ENCODE measurements around the gene LGALS7. TPM values are rescaled to one million over a fixed set of nuclear protein-coding genes. Genes with fewer than 3 reads are reported as not detected.
A peak's percentile ranks its signal among the peaks of the same experiment; 100 is the strongest.

LGALS7 gene
- total RNA-seq, 2 experiments from 2014 or later, result not detected

- H3K36me3 ChIP-seq (ENCODE audit: insufficient read depth, low read length), result peaks cover under 1% of the 10 kb centered on the region
- ChIA-PET CTCF (no interaction called here), POLR2A (no interaction called here)
- H3K9me3 ChIP-seq (ENCODE audit: control insufficient read depth in 1 of 2, insufficient read depth in 1 of 2, low read length in 2 of 2), result no peaks in the 10 kb centered on the region
- Mint-ChIP-seq H3K27ac (no peak overlapping the region), H3K36me3 (ENCODE audit: low read depth) (no peaks in the 10 kb centered on the region), H3K9me3 (no peaks in the 10 kb centered on the region), H3K4me3 (peak overlapping the region; percentile 54), H3K4me1 (ENCODE audit: low read depth) (peaks cover 44% of the 10 kb centered on the region), H3K27me3 (peaks cover 5% of the 10 kb centered on the region)
- DNase-seq, result peak; percentile 23 to 88 (median 52)
- H3K4me3 ChIP-seq (ENCODE audit: low read length), result peak overlapping the region; percentile 41
- H3K4me1 ChIP-seq (ENCODE audit: insufficient read depth, low read length), result peaks cover 65% of the 10 kb centered on the region
- no peaks in the 10 kb centered on the region for H3K27me3 ChIP-seq (ENCODE audit: control insufficient read depth in 1 of 2, insufficient read depth in 2 of 2, low read length in 2 of 2)
- no peak for TF ChIP-seq CTCF (IDR thresholded peaks at IDR 0.05)
- no peak overlapping the region for H3K27ac ChIP-seq (ENCODE audit: low read depth in 1 of 2, low read length in 2 of 2)
- intact Hi-C loops (cut with DNase I, micrococcal nuclease), result loop anchor here in 1 of 2 experiments (10.0 kb wide), 1 partner anchor 109 kb away; the partner anchor contains the start of gene HNRNPL
- peak; percentile 57 for ATAC-seq (ENCODE audit: poor library complexity)
These were observed 37.3 kb downstream of the LGALS7 start for GRCh38 chr19:38736036-38736412.

DNA sequence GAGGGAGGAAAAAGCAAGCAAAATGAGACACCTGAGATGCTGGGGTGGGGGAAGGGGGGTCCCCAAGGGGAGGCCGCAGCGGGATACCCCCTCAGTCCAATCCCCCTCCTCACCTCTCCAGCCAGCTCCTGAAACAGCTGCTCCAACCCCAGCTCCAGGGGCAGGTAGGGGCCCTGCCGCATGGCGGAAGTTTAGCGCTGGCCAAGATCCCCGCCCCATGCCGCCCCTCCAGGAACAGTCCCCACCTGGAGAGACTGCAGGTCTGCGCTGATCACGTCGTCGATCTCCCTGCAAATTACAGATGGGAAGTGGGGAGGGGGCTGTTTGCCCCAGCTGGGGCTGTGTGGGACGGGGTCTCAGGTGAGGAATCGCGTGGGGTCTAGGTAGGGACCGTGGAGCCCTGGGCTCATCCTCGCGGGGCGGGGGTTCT is 38.0 kb downstream of the LGALS7 start:
- H3K4me1 ChIP-seq (ENCODE audit: insufficient read depth, low read length), result peaks cover 64% of the 10 kb centered on the region
- Mint-ChIP-seq H3K9me3 (no peaks in the 10 kb centered on the region), H3K27me3 (peaks cover 5% of the 10 kb centered on the region), H3K4me1 (ENCODE audit: low read depth) (peaks cover 44% of the 10 kb centered on the region), H3K27ac (peak overlapping the region; percentile 83), H3K36me3 (ENCODE audit: low read depth) (no peaks in the 10 kb centered on the region), H3K4me3 (peak overlapping the region; percentile 83)
- peaks cover 3% of the 10 kb centered on the region for H3K36me3 ChIP-seq (ENCODE audit: insufficient read depth, low read length)
- no peaks in the 10 kb centered on the region for H3K27me3 ChIP-seq (ENCODE audit: control insufficient read depth in 1 of 2, insufficient read depth in 2 of 2, low read length in 2 of 2)
- CTCF ChIA-PET, result interaction anchor here (0.7 to 2.5 kb wide), 4 partner anchors 49 to 195 kb away, joined by 3 to 16 read pairs (median 4); partner anchors contain the start of genes MRPS12 and SARS2
- H3K9me3 ChIP-seq (ENCODE audit: control insufficient read depth in 1 of 2, insufficient read depth in 1 of 2, low read length in 2 of 2), result no peaks in the 10 kb centered on the region
- ATAC-seq (ENCODE audit: poor library complexity) (peak; percentile 25), DNase-seq (peak in 7 of 14 experiments; percentile 31 to 73 (median 43))
- no peak overlapping the region for H3K27ac ChIP-seq (ENCODE audit: low read depth in 1 of 2, low read length in 2 of 2)
- POLR2A ChIA-PET, result interaction anchor here (1.0 to 1.8 kb wide), 4 partner anchors 35 to 195 kb away, joined by 4 to 8 read pairs (median 5); partner anchors contain the start of genes MRPS12 and SARS2
- no peak for TF ChIP-seq CTCF (IDR thresholded peaks at IDR 0.05)
- peak overlapping the region; percentile 60 for H3K4me3 ChIP-seq (ENCODE audit: low read length)
- intact Hi-C loops (cut with DNase I, micrococcal nuclease), result loop anchor here in 1 of 2 experiments (10.0 kb wide), 1 partner anchor 110 kb away; the partner anchor contains the start of gene HNRNPL

GRCh38 chr19:38734426-38735256 is 38.7 kb downstream of the LGALS7 start:
- no peak for TF ChIP-seq CTCF (IDR thresholded peaks at IDR 0.05)
- peak overlapping the region; percentile 83 for H3K27ac Mint-ChIP-seq
- Histone ChIP-seq H3K36me3 (ENCODE audit: insufficient read depth, low read length) (peaks cover 3% of the 10 kb centered on the region), H3K27me3 (ENCODE audit: control insufficient read depth in 1 of 2, insufficient read depth in 2 of 2, low read length in 2 of 2) (no peaks in the 10 kb centered on the region), H3K4me1 (ENCODE audit: insufficient read depth, low read length) (peaks cover 61% of the 10 kb centered on the region), H3K9me3 (ENCODE audit: control insufficient read depth in 1 of 2, insufficient read depth in 1 of 2, low read length in 2 of 2) (no peaks in the 10 kb centered on the region), H3K27ac (ENCODE audit: low read depth in 1 of 2, low read length in 2 of 2) (peak overlapping the region; percentile 29 to 65), H3K4me3 (ENCODE audit: low read length) (peak overlapping the region; percentile 60)
- H3K4me3 Mint-ChIP-seq, result peak overlapping the region; percentile 83
- CTCF ChIA-PET, result interaction anchor here (0.7 to 2.5 kb wide), 6 partner anchors 48 to 195 kb away, joined by 3 to 16 read pairs (median 3); partner anchors contain the start of genes MRPS12 and SARS2
- ATAC-seq (ENCODE audit: poor library complexity) (peak; percentile 32), DNase-seq (peak in 6 of 14 experiments; percentile 16 to 75 (median 59))
- H3K36me3 Mint-ChIP-seq (ENCODE audit: low read depth), result peaks cover 4% of the 10 kb centered on the region
- intact Hi-C loops (cut with DNase I, micrococcal nuclease), result loop anchor here (1.0 to 10.0 kb wide), 7 partner anchors 87 to 342 kb away; partner anchors contain the start of genes ACTN4 (in 1 of the 2), HNRNPL (in 1 of the 2), MRPS12 (in 1 of the 2) and RINL (in 1 of the 2)
- no peaks in the 10 kb centered on the region for H3K9me3 Mint-ChIP-seq
- H3K27me3 Mint-ChIP-seq, result peaks cover 5% of the 10 kb centered on the region
- peaks cover 43% of the 10 kb centered on the region for H3K4me1 Mint-ChIP-seq (ENCODE audit: low read depth)
- POLR2A ChIA-PET, result interaction anchor here (1.0 to 1.8 kb wide), 4 partner anchors 35 to 196 kb away, joined by 4 to 8 read pairs (median 5); partner anchors contain the start of genes MRPS12 and SARS2

All from CD4-positive, alpha-beta T cell (primary cell).